MCF 10A (cell line): ENCODE measurements around the gene CDCA4. TPM values are rescaled to one million over a fixed set of nuclear protein-coding genes. Genes with fewer than 3 reads are reported as not detected.

Experiments
- BruUV-seq: library from RNA; stranded (reverse); fragments of 400-500 nt; replicated peaks from 2 replicates; lab custom pipeline; 2021; lab: Mats Ljungman, UMichigan
- CTCF ChIA-PET: fragments of 300-600 bp; sonication (Branson Sonifier 250); formaldehyde crosslinking; extraction: SDS; loops from one replicate; lab custom pipeline; 2021; ENCODE audit warnings: antibody characterized with exemption, inconsistent platforms; lab: Yijun Ruan, JAX
- POLR2A ChIA-PET: fragments of 300-600, 350-650 bp; sonication (Branson Sonifier 250); formaldehyde crosslinking; extraction: SDS; loops from one replicate; lab custom pipeline; 2020; ENCODE audit warnings: antibody characterized with exemption, inconsistent platforms; lab: Yijun Ruan, JAX
- DNase-seq: peaks from one replicate; pipeline ENCODE4 v3.0.0-alpha.2; 2018; ENCODE audit not compliant: unreplicated experiment
- H3K27ac Mint-ChIP-seq: one replicate; pipeline ENCODE4 v1.8.0; 2022; ENCODE audit warnings: mild to moderate bottlenecking, low read depth, mixed read lengths; ENCODE audit not compliant: unreplicated experiment
- H3K27me3 Mint-ChIP-seq: one replicate; pipeline ENCODE4 v1.8.0; 2022; ENCODE audit warnings: mixed read lengths; ENCODE audit not compliant: insufficient read depth, unreplicated experiment
- H3K36me3 Mint-ChIP-seq: one replicate; pipeline ENCODE4 v1.8.0; 2022; ENCODE audit warnings: mild to moderate bottlenecking, moderate library complexity, mixed read lengths; ENCODE audit not compliant: insufficient read depth, unreplicated experiment
- H3K4me1 Mint-ChIP-seq: one replicate; pipeline ENCODE4 v1.8.0; 2022; ENCODE audit warnings: mixed read lengths; ENCODE audit not compliant: insufficient read depth, unreplicated experiment
- H3K4me3 Mint-ChIP-seq: one replicate; pipeline ENCODE4 v1.8.0; 2022; ENCODE audit warnings: mild to moderate bottlenecking, moderate library complexity, mixed read lengths; ENCODE audit not compliant: unreplicated experiment
- H3K9me3 Mint-ChIP-seq: one replicate; pipeline ENCODE4 v1.8.0; 2022; ENCODE audit warnings: mixed read lengths; ENCODE audit not compliant: unreplicated experiment
- intact Hi-C: fragments of 100-400 bp; cut with micrococcal nuclease; formaldehyde crosslinking; loops from 2 replicates; pipeline ENCODE4 v1.14.1; 2022
- total RNA-seq: library from RNA; stranded (reverse); gene quantifications from 2 replicates; pipeline ENCODE4 v1.2.3, GENCODE V29; 2022
- TF ChIP-seq, protein P1 (sequence below): fragments of 200-600 bp; IDR thresholded peaks from one replicate; pipeline ENCODE4 v1.8.0; 2022; ENCODE audit warnings: antibody characterized with exemption, mild to moderate bottlenecking; ENCODE audit not compliant: unreplicated experiment

Gene CDCA4
- total RNA-seq, 1 experiment from 2014 or later: 33.0 TPM

GRCh38 chr14:104980611-104981531 is 40.0 kb downstream of the CDCA4 start:
- no TSS peak for BruUV-seq
- CTCF ChIA-PET: interaction anchor here (0.7 to 0.8 kb wide), 2 partner anchors 18 to 209 kb away, joined by 3 read pairs; no protein-coding TSS in a partner anchor
- no peak for DNase-seq
- Mint-ChIP-seq H3K4me1 (peaks cover 30% of the 10 kb centered on the region), H3K27ac (peak overlapping the region; percentile 47), H3K27me3 (no peaks in the 10 kb centered on the region), H3K36me3 (no peaks in the 10 kb centered on the region), H3K9me3 (no peaks in the 10 kb centered on the region), H3K4me3 (no peak overlapping the region)
- intact Hi-C loops: no loop called here
- TF ChIP-seq, protein P1, sequence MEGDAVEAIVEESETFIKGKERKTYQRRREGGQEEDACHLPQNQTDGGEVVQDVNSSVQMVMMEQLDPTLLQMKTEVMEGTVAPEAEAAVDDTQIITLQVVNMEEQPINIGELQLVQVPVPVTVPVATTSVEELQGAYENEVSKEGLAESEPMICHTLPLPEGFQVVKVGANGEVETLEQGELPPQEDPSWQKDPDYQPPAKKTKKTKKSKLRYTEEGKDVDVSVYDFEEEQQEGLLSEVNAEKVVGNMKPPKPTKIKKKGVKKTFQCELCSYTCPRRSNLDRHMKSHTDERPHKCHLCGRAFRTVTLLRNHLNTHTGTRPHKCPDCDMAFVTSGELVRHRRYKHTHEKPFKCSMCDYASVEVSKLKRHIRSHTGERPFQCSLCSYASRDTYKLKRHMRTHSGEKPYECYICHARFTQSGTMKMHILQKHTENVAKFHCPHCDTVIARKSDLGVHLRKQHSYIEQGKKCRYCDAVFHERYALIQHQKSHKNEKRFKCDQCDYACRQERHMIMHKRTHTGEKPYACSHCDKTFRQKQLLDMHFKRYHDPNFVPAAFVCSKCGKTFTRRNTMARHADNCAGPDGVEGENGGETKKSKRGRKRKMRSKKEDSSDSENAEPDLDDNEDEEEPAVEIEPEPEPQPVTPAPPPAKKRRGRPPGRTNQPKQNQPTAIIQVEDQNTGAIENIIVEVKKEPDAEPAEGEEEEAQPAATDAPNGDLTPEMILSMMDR: no peak
- POLR2A ChIA-PET: interaction anchor here (1.6 to 6.5 kb wide), 3 partner anchors 10 to 38 kb away, joined by 8 to 116 read pairs (median 54); partner anchors contain the start of gene CDCA4

DNA sequence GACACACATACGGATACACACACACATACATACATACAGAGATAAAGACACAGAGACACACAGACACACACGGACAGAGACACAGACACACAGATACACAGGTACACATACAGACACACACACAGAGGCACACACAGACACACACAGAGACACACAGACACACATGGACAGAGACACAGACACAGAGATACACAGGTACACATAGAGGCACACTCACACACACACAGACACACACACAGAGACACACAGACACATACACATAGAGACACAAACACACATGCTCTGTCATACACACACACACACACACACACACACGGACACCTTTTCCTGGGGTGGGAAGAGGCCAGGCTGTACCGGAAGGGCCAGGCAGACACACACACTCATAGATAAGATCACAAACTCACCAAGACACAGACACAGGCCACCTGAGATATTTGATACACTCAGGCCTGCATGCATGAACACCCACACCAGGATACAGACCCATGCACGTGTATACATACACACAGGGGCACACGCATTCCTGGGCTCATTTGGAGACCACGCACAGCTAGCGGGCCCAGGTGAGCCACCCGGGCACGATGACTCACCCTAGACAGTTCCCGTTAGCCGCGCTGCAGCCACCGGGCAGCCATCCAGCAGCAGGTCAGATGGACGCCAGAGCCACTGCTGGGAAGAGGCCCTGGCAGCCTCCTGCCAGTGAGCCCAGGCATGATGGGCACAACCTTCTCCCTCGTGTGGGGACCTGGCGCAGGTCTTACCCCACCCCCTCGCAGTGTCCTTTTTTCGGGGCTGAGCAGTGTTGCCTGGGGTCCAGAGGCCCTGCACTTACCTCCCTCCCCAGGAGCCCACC is 40.9 kb downstream of the CDCA4 start:
- Mint-ChIP-seq H3K4me3 (peak overlapping the region; percentile 17), H3K9me3 (no peaks in the 10 kb centered on the region), H3K27me3 (no peaks in the 10 kb centered on the region), H3K27ac (peak overlapping the region; percentile 47), H3K36me3 (no peaks in the 10 kb centered on the region), H3K4me1 (peaks cover 30% of the 10 kb centered on the region)
- intact Hi-C loops: no loop called here
- TF ChIP-seq, protein P1: no peak
- peak; percentile 90 for DNase-seq
- no TSS peak for BruUV-seq
- ChIA-PET POLR2A (interaction anchor here (1.6 to 5.9 kb wide), 2 partner anchors 10 to 39 kb away, joined by 8 to 54 read pairs; partner anchors contain the start of gene CDCA4), CTCF (interaction anchor here (0.5 kb wide), 1 partner anchor 102 kb away, joined by 4 read pairs; no protein-coding TSS in a partner anchor)

DNA sequence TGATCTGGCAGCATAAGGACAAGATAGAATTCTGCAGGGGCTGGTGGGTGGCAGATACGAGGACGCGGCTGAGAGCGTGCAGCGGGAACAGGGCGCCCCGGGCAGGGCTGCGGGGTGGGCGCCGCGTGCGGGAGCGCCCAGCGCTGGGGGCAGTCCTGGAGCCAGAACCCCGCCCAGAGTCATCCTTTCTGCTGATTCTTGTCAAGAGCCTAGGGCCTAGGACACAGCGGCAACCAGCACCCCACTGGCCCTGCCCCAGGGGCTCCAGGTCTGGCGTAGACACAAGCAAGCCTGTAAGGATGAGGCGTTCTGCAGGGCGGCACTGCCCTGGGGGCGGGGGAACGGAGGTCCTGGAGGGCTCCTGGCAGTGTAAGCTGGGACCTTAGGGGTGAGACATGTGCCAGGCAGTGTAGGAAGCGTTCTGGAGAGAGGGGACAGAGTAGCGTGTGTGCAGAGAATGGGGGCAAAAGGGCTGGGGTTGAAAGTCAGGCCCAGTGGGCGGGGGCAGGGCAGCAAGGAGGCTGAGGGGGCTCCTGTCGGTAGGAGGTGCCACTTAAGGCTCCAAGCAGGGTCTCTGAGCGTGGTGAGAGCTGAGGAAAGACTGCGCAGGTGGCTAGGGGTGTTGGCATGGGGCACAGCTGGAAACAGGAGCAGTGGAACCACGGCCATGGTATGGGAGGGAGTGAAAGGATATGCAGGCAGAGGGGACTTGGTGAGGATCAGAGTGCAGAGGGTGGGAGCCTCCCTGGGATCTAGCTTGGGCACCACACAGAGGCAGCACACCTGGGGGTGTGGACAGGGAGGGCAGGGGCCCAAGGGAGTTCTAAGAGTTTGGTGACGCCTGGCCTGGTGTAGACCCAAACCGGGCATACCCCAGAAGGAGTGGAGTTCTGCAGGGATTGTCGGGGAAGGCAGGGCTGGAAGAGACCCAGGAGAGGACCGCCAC is 41.9 kb downstream of the CDCA4 start:
- Mint-ChIP-seq H3K9me3 (no peaks in the 10 kb centered on the region), H3K4me3 (peak overlapping the region; percentile 17), H3K27ac (peak overlapping the region; percentile 47), H3K36me3 (peaks cover 7% of the 10 kb centered on the region), H3K4me1 (peaks cover 37% of the 10 kb centered on the region), H3K27me3 (no peaks in the 10 kb centered on the region)
- intact Hi-C loops: no loop called here
- TF ChIP-seq, protein P1: no peak
- ChIA-PET CTCF (interaction anchor here (0.5 to 0.7 kb wide), 2 partner anchors 103 to 240 kb away, joined by 3 to 4 read pairs; no protein-coding TSS in a partner anchor), POLR2A (interaction anchor here (1.0 to 5.9 kb wide), 3 partner anchors 9 to 40 kb away, joined by 4 to 54 read pairs (median 8); partner anchors contain the start of gene CDCA4)
- DNase-seq: no peak
- BruUV-seq: no TSS peak
